ENCODE measurements around the gene SKAP1. TPM values are rescaled to one million over a fixed set of nuclear protein-coding genes. Genes with fewer than 3 reads are reported as not detected.
A peak's percentile ranks its signal among the peaks of the same experiment; 100 is the strongest.

SKAP1 gene
- total and polyA plus RNA-seq, 4 donors, result 1.4 to 4.9 (median 2.5) TPM

DNA sequence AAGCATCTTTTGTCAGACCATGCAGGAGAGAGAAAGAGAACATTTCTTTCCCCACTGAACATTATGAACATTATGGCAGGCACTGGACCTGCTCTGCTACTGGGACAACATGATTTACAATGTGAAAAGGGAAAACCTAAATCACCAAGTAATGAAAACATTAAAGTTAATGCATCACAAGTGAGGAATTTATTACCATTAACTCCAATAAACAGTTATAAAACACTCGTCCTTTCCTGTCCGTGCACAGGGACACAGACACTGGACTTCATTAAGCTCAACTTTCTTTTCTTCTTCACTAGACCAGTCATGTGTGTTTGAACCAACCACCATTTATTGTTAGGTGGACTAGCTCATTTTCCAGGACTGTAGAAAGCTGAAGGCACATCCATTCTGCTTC, 227.1 kb downstream of the SKAP1 start:
- WGBS, 2 donors, result 89 to 94% methylated on average over 2 of the region's 2 CpGs
- no peak for ATAC-seq (ENCODE audit: insufficient read depth, low FRiP score)
- H3K9me3 ChIP-seq (ENCODE audit: control insufficient read depth in 4 of 4, insufficient read depth in 3 of 4, low read length in 3 of 4), result no peaks in the 10 kb centered on the region
- no peak overlapping the region for H3K4me3 ChIP-seq
- peaks cover 0 to 19% (median 0%) of the 10 kb centered on the region in 3 donors for H3K27me3 ChIP-seq (ENCODE audit: control insufficient read depth in 3 of 3, insufficient read depth in 3 of 3, low read length in 2 of 3)
- H3K4me1 ChIP-seq (ENCODE audit: control insufficient read depth in 5 of 5, insufficient read depth in 5 of 5, low read length in 5 of 5), result no peaks in the 10 kb centered on the region
- no peak for DNase-seq
- H3K36me3 ChIP-seq (ENCODE audit: control insufficient read depth in 4 of 4, insufficient read depth in 4 of 4, low read length in 4 of 4), result no peaks in the 10 kb centered on the region
- TF ChIP-seq, protein P1, sequence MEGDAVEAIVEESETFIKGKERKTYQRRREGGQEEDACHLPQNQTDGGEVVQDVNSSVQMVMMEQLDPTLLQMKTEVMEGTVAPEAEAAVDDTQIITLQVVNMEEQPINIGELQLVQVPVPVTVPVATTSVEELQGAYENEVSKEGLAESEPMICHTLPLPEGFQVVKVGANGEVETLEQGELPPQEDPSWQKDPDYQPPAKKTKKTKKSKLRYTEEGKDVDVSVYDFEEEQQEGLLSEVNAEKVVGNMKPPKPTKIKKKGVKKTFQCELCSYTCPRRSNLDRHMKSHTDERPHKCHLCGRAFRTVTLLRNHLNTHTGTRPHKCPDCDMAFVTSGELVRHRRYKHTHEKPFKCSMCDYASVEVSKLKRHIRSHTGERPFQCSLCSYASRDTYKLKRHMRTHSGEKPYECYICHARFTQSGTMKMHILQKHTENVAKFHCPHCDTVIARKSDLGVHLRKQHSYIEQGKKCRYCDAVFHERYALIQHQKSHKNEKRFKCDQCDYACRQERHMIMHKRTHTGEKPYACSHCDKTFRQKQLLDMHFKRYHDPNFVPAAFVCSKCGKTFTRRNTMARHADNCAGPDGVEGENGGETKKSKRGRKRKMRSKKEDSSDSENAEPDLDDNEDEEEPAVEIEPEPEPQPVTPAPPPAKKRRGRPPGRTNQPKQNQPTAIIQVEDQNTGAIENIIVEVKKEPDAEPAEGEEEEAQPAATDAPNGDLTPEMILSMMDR (IDR thresholded peaks at IDR 0.05; ENCODE audit: control extremely low read depth, extremely low read depth), result no peak
- H3K9ac ChIP-seq (ENCODE audit: insufficient read depth in 1 of 2, low read length in 2 of 2), result no peak overlapping the region
- H3K27ac ChIP-seq (ENCODE audit: low read depth in 1 of 2, low read length in 1 of 2), result no peak overlapping the region

DNA sequence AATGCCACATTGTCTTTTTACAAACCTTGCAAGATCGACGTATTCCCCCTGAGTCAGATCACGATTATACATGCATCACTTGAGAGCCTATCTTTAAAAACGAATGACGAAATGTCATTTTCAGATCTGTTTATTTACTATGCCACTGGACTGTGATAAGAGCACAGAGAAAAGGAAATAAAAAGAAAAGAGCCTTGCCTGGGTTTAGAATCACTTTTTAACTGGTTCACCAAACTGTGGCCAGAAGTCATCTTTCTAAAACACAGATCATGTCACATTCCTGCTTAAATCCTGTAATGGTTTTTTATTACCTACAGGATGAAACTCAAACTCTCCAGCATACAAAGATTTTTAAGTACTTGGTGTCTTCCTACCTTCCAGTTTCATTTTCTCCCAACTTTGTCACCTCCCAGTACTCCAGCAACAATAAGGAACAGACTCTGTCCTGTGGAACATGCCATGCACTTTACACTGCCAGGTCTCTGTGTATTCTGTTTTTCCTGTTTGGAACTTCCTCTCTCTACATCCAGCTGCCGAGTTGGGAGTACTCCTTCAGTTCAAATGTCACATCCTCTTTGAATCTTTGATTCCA, 231.0 kb downstream of the SKAP1 start:
- H3K27me3 ChIP-seq (ENCODE audit: control insufficient read depth in 3 of 3, insufficient read depth in 3 of 3, low read length in 2 of 3), result peaks cover 0 to 26% (median 3%) of the 10 kb centered on the region in 3 donors
- H3K27ac ChIP-seq (ENCODE audit: low read depth in 1 of 2, low read length in 1 of 2), result no peak overlapping the region
- DNase-seq, result peak in 2 of 3 donors; percentile 2 to 28
- ATAC-seq (ENCODE audit: insufficient read depth, low FRiP score), result no peak
- H3K36me3 ChIP-seq (ENCODE audit: control insufficient read depth in 4 of 4, insufficient read depth in 4 of 4, low read length in 4 of 4), result no peaks in the 10 kb centered on the region
- 35 to 56% methylated on average over 6 of the region's 6 CpGs for WGBS, 2 donors
- no peak overlapping the region for H3K4me3 ChIP-seq
- no peaks in the 10 kb centered on the region for H3K4me1 ChIP-seq (ENCODE audit: control insufficient read depth in 5 of 5, insufficient read depth in 5 of 5, low read length in 5 of 5)
- H3K9me3 ChIP-seq (ENCODE audit: control insufficient read depth in 4 of 4, insufficient read depth in 3 of 4, low read length in 3 of 4), result no peaks in the 10 kb centered on the region
- peak overlapping the region in 1 of 2 donors; percentile 33 for H3K9ac ChIP-seq (ENCODE audit: insufficient read depth in 1 of 2, low read length in 2 of 2)
- TF ChIP-seq, protein P1 (IDR thresholded peaks at IDR 0.05; ENCODE audit: control extremely low read depth, extremely low read depth), result no peak

DNA sequence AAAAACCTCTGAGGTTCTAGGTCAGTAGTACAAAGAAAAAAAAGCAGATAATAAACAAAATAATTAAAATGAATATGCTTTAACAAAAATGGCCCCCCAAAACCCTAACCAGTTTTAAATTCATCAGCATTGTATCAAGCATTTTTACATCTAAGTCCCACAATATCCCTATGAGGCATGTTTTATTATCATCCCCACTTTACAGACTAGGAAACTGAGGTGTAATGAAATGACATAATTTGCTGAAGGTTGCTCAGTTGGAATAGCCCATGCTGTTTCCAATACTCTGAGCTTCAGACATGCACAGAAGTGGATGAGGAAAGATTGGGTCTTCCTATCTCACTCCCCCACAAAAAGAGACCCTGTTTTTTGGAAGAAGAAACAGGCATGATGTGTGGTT, 234.1 kb downstream of the SKAP1 start:
- DNase-seq, result no peak
- no peaks in the 10 kb centered on the region for H3K9me3 ChIP-seq (ENCODE audit: control insufficient read depth in 4 of 4, insufficient read depth in 3 of 4, low read length in 3 of 4)
- no peak overlapping the region for H3K27ac ChIP-seq (ENCODE audit: low read depth in 1 of 2, low read length in 1 of 2)
- no peaks in the 10 kb centered on the region for H3K36me3 ChIP-seq (ENCODE audit: control insufficient read depth in 4 of 4, insufficient read depth in 4 of 4, low read length in 4 of 4)
- no peak overlapping the region for H3K4me3 ChIP-seq
- no peak for ATAC-seq (ENCODE audit: insufficient read depth, low FRiP score)
- H3K9ac ChIP-seq (ENCODE audit: insufficient read depth in 1 of 2, low read length in 2 of 2), result no peak overlapping the region
- H3K4me1 ChIP-seq (ENCODE audit: control insufficient read depth in 5 of 5, insufficient read depth in 5 of 5, low read length in 5 of 5), result no peaks in the 10 kb centered on the region
- TF ChIP-seq, protein P1 (IDR thresholded peaks at IDR 0.05; ENCODE audit: control extremely low read depth, extremely low read depth), result no peak
- H3K27me3 ChIP-seq (ENCODE audit: control insufficient read depth in 3 of 3, insufficient read depth in 3 of 3, low read length in 2 of 3), result peaks cover 0 to 22% (median 5%) of the 10 kb centered on the region in 3 donors

DNA sequence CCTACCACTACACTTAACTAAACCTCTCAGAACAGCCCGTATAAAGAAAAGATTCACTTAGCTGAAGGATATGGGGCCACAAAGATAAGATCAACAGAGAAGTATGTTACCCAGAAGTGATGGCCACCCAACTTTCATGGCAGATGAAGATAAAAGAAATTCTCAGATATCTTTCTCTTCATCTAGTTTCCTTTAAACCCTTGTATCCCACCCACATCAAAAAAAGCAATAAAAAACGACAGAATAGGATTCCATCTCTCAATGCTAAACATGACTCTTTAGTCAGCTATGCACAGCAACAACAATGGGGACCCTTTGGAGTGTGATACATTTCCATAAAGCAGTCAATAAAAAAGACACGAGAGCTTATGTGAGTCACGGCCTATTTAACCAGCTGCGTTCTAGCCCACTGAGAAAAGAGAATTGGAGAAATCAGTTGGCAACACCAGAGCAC, 235.9 kb downstream of the SKAP1 start:
- WGBS, 2 donors, result 58 to 65% methylated on average over 5 of the region's 5 CpGs
- Histone ChIP-seq H3K9ac (ENCODE audit: insufficient read depth in 1 of 2, low read length in 2 of 2) (no peak overlapping the region), H3K4me1 (ENCODE audit: control insufficient read depth in 5 of 5, insufficient read depth in 5 of 5, low read length in 5 of 5) (no peaks in the 10 kb centered on the region), H3K27ac (ENCODE audit: low read depth in 1 of 2, low read length in 1 of 2) (no peak overlapping the region), H3K9me3 (ENCODE audit: control insufficient read depth in 4 of 4, insufficient read depth in 3 of 4, low read length in 3 of 4) (no peaks in the 10 kb centered on the region), H3K36me3 (ENCODE audit: control insufficient read depth in 4 of 4, insufficient read depth in 4 of 4, low read length in 4 of 4) (no peaks in the 10 kb centered on the region), H3K27me3 (ENCODE audit: control insufficient read depth in 3 of 3, insufficient read depth in 3 of 3, low read length in 2 of 3) (peaks cover 0 to 19% (median 5%) of the 10 kb centered on the region in 3 donors), H3K4me3 (no peak overlapping the region)
- TF ChIP-seq, protein P1 (IDR thresholded peaks at IDR 0.05; ENCODE audit: control extremely low read depth, extremely low read depth), result no peak
- DNase-seq (no peak), ATAC-seq (ENCODE audit: insufficient read depth, low FRiP score) (no peak)
